Spleen (tissue), 11 donors: ENCODE results near the gene SPRED1. TPM values are rescaled to one million over a fixed set of nuclear protein-coding genes. Genes with fewer than 3 reads are reported as not detected.

Experiments used
- DNase-seq: peaks from one replicate; pipeline ENCODE4 v3.0.0-alpha.2; 2020
- H3K27ac ChIP-seq, 8 donors: fragments of 200-600 bp; sonication (generic) in 7 of 8; 1 replicate in 4 of 8; 2 replicates in 4 of 8; pipeline versions ENCODE4 v1.5.0 to v1.8.0; 2016 to 2021; ENCODE audit warnings: inconsistent platforms in 4 of 8, mild to moderate bottlenecking in 4 of 8, moderate library complexity in 1 of 8
- H3K27me3 ChIP-seq, 7 donors: fragments of 200-600 bp; sonication (generic) in 6 of 7; replicated peaks in 1 of 7; 1 replicate in 4 of 7; 2 replicates in 3 of 7; pipeline versions ENCODE4 v1.5.0 to v1.8.0; 2016 to 2021; ENCODE audit warnings: inconsistent platforms in 3 of 7, mild to moderate bottlenecking in 1 of 7
- H3K36me3 ChIP-seq, 6 donors: fragments of 200-600 bp; sonication (generic) in 5 of 6; 1 replicate in 4 of 6; 2 replicates in 2 of 6; pipeline versions ENCODE4 v1.5.0 to v1.8.0; 2016 to 2021; ENCODE audit warnings: inconsistent platforms in 2 of 6
- H3K4me1 ChIP-seq, 6 donors: fragments of 200-600 bp; sonication (generic) in 5 of 6; 1 replicate in 3 of 6; 2 replicates in 3 of 6; pipeline versions ENCODE4 v1.5.0 to v1.8.0; 2016 to 2021; ENCODE audit warnings: inconsistent platforms in 3 of 6
- H3K4me3 ChIP-seq, 8 donors: fragments of 200-600 bp; sonication (generic) in 7 of 8; 1 replicate in 4 of 8; 2 replicates in 4 of 8; pipeline versions ENCODE4 v1.5.0 to v1.8.0; 2016 to 2021; ENCODE audit warnings: inconsistent platforms in 4 of 8, mild to moderate bottlenecking in 4 of 8, moderate library complexity in 2 of 8
- H3K9me3 ChIP-seq, 8 donors: fragments of 200-600 bp; sonication (generic) in 7 of 8; 1 replicate in 4 of 8; 2 replicates in 4 of 8; pipeline versions ENCODE4 v1.5.0 to v1.8.0; 2016 to 2021; ENCODE audit warnings: inconsistent platforms in 4 of 8
- POLR2A ChIP-seq, 3 donors: fragments of 450-650 bp; IDR thresholded peaks; one replicate each; pipeline ENCODE4 v1.5.1; 2017; ENCODE audit warnings: antibody characterized with exemption in 3 of 3, mild to moderate bottlenecking in 1 of 3
- POLR2AphosphoS5 ChIP-seq, 3 donors: sonication (generic); formaldehyde crosslinking; IDR thresholded peaks; one replicate each; pipeline ENCODE4 v1.5.1; 2017; ENCODE audit warnings: antibody characterized with exemption in 3 of 3
- WGBS, 5 donors: extraction: QIAGEN DNeasy Blood & Tissue Kit in 3 of 5; methylation state at CpG; one replicate each; pipeline versions ENCODE4 v1.1.5 to v1.1.7; 2013 to 2018; 5-methylcytosine and 5-hydroxymethylcytosine counted together
- intact Hi-C: fragments of 100-400 bp; cut with DNase I; formaldehyde crosslinking; loops from one replicate; pipeline ENCODE4 v1.15.0; 2023; ENCODE audit warnings: low total_unique reads
- polyA plus RNA-seq, 3 donors: library from polyadenylated mRNA; stranded (reverse); fragments of 200-250 nt; gene quantifications; one replicate each; pipeline ENCODE4 v1.2.1, GENCODE V29; 2013
- total RNA-seq, 7 donors: library from RNA; depleted of rRNA in 3 of 7; stranded (reverse); fragments of >200 nt in 3 of 7; fragmentation: NEBNext Ultra II Directional in 4 of 7; extraction: Animal tissue kit (Norgen Biotek cat#: 25700) in 4 of 7; gene quantifications; one replicate each; pipeline versions ENCODE4 v1.1.0 to v1.2.1, GENCODE V29; 2016 to 2021
- TF ChIP-seq, protein P1 (sequence below), 11 experiments: fragments of 200-600 bp in 7 of 11; fragments of 450-650 bp in 4 of 11; sonication (generic) in 4 of 11; IDR thresholded peaks in 8 of 11; conservative IDR thresholded peaks in 3 of 11; 1 replicate in 7 of 11; 2 replicates in 4 of 11; pipeline versions ENCODE4 v1.4.0 to v1.8.0; 2016 to 2021; ENCODE audit warnings: antibody characterized with exemption in 11 of 11, inconsistent platforms in 4 of 11, mild to moderate bottlenecking in 1 of 11
- donor health status: healthy with polysubstance abuse.
- donor health status: DM: no; HTN: no; CAD: no; lungs with moderate emphysema.
- donor health status: DM: no; HTN: no; CAD: no.
- donor health status: Bipolar disorder and iron deficiency.
- donor health status: healthy.
- donor health status: DM: no; HTN: no; CAD: no.
- donor health status: DM: yes; HTN: yes; CAD: no.

The SPRED1 gene
- total and polyA plus RNA-seq, 10 donors = 3.1 to 36.9 (median 25.5) TPM

DNA sequence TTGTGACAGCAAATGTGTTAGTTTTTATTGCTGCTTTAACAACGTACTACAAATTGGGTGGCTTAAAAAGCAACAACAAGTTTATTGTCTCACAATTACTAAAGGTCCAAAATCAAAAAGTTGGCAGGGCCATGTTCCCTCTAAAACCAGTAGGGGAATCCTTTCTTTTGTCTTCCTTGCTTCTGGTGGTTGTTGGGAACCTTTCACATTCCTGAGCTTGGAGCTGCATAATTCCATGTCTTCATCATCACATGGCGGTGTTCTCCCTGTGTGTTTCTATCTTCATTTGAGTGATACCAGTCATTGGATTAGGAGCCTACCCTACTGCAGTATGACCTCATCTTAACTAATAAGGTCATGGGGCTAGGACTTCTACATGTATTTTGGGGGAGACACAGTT lies 7.4 kb downstream of the SPRED1 start:
- WGBS, 5 donors = 79 to 95% (median 90%) methylated on average over 2 of the region's 2 CpGs
- H3K27me3 ChIP-seq = no peaks in the 10 kb centered on the region
- intact Hi-C loops = no loop called here
- DNase-seq = no peak
- peaks cover 0 to 22% (median 7%) of the 10 kb centered on the region in 6 donors for H3K4me1 ChIP-seq
- no peaks in the 10 kb centered on the region for H3K9me3 ChIP-seq
- no peak overlapping the region for H3K27ac ChIP-seq
- H3K36me3 ChIP-seq = no peaks in the 10 kb centered on the region
- TF ChIP-seq POLR2A (IDR thresholded peaks at IDR 0.05) (no peak), POLR2AphosphoS5 (IDR thresholded peaks at IDR 0.05) (no peak)
- TF ChIP-seq, protein P1, sequence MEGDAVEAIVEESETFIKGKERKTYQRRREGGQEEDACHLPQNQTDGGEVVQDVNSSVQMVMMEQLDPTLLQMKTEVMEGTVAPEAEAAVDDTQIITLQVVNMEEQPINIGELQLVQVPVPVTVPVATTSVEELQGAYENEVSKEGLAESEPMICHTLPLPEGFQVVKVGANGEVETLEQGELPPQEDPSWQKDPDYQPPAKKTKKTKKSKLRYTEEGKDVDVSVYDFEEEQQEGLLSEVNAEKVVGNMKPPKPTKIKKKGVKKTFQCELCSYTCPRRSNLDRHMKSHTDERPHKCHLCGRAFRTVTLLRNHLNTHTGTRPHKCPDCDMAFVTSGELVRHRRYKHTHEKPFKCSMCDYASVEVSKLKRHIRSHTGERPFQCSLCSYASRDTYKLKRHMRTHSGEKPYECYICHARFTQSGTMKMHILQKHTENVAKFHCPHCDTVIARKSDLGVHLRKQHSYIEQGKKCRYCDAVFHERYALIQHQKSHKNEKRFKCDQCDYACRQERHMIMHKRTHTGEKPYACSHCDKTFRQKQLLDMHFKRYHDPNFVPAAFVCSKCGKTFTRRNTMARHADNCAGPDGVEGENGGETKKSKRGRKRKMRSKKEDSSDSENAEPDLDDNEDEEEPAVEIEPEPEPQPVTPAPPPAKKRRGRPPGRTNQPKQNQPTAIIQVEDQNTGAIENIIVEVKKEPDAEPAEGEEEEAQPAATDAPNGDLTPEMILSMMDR (IDR thresholded peaks at IDR 0.05 in 8 of 11, conservative IDR thresholded peaks at IDR 0.05 in 3 of 11) = no peak
- no peak overlapping the region for H3K4me3 ChIP-seq

DNA sequence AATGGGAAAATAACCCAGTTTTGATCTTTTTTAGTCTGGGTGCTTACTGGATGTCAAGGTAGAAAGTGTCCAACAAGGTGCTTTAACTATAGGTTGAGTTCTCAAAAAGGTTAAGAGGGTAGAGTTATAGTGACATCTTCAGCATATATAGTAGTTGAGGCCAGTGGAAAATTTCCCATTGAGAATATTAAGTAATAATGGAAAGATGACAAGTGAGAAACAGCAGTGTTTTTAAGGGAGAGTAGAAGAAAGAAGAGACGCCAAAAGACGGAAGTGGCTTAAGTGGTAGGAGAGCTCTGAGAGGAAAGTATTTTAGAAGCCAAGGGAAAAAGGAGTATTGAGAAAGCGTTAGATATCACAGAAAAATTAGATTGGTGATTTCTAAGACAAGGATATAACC lies 10.6 kb downstream of the SPRED1 start:
- no peak for DNase-seq
- no peak overlapping the region for H3K4me3 ChIP-seq
- WGBS, 5 donors = 84 to 95% (median 88%) methylated on average over 3 of the region's 3 CpGs
- no peak overlapping the region for H3K27ac ChIP-seq
- intact Hi-C loops = no loop called here
- peaks cover 0 to 4% (median 2%) of the 10 kb centered on the region in 6 donors for H3K4me1 ChIP-seq
- H3K27me3 ChIP-seq = no peaks in the 10 kb centered on the region
- H3K36me3 ChIP-seq = no peaks in the 10 kb centered on the region
- no peaks in the 10 kb centered on the region for H3K9me3 ChIP-seq
- TF ChIP-seq POLR2AphosphoS5 (IDR thresholded peaks at IDR 0.05) (no peak), POLR2A (IDR thresholded peaks at IDR 0.05) (no peak)
- TF ChIP-seq, protein P1 (IDR thresholded peaks at IDR 0.05 in 8 of 11, conservative IDR thresholded peaks at IDR 0.05 in 3 of 11) = no peak

DNA sequence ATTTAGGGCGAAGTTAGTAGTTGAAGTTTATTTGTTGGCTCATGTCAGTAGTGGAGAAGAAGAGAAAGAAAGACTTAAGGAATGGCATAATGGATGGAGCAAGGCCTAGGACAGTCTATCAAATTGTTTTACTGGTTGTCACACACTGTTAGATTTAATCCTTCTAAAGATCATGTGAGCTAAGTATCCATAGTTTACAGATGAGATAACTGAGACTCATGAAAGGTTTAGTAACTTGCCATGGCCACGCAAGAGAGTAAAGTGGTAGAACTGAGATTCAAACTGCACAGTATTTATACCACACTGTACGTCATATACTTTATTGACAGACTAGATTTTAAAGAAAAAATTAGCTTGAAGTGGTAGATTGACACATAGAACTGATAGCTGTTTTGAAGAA lies 11.4 kb downstream of the SPRED1 start:
- 88 to 99% (median 92%) methylated on average over 3 of the region's 3 CpGs for WGBS, 5 donors
- no peaks in the 10 kb centered on the region for H3K27me3 ChIP-seq
- peaks cover 0 to 4% (median 2%) of the 10 kb centered on the region in 6 donors for H3K4me1 ChIP-seq
- no peak overlapping the region for H3K27ac ChIP-seq
- peaks cover 0 to 2% (median 0%) of the 10 kb centered on the region in 6 donors for H3K36me3 ChIP-seq
- DNase-seq = no peak
- TF ChIP-seq, protein P1 (IDR thresholded peaks at IDR 0.05 in 8 of 11, conservative IDR thresholded peaks at IDR 0.05 in 3 of 11) = no peak
- no peak for TF ChIP-seq POLR2A (IDR thresholded peaks at IDR 0.05)
- TF ChIP-seq POLR2AphosphoS5 (IDR thresholded peaks at IDR 0.05) = no peak
- H3K9me3 ChIP-seq = no peaks in the 10 kb centered on the region
- no peak overlapping the region for H3K4me3 ChIP-seq
- intact Hi-C loops = no loop called here

DNA sequence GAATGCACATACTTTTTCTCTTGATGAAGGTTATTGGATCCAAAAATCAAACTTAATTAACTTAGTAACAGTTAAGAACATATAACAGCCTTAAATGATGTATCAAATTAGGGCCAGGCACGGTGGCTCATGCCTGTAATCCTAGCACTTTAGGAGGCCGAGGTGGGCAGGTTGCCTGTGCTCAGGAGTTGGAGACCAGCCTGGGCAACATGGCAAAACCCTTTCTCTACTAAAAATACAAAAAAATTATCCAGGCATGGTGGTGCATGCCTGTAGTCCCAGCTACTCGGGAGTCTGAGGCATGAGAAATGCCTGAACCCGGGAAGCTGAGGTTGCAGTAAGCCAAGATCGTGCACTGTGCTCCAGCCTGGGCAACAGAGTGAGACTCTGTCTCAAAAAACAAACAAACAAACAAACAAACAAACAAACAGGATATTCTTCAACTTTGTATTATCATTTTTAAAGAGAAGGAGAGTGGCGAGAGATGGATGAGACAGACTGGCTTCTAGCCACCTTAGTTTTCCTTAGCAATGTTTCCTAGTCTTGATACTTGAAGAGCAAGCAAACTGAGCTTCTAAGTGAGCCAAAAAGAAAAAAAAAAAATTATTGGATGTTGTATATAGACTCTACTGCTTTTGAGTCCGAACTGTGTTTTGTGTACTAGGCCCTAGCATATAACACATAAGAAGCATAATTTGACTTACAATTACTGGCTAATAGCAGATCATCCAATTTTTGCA lies 13.8 kb downstream of the SPRED1 start:
- H3K4me3 ChIP-seq = no peak overlapping the region
- intact Hi-C loops = no loop called here
- peaks cover 0 to 4% (median 0%) of the 10 kb centered on the region in 6 donors for H3K36me3 ChIP-seq
- no peak overlapping the region for H3K27ac ChIP-seq
- peaks cover 0 to 4% (median 2%) of the 10 kb centered on the region in 6 donors for H3K4me1 ChIP-seq
- TF ChIP-seq POLR2AphosphoS5 (IDR thresholded peaks at IDR 0.05) = no peak
- no peak for TF ChIP-seq POLR2A (IDR thresholded peaks at IDR 0.05)
- TF ChIP-seq, protein P1 (IDR thresholded peaks at IDR 0.05 in 8 of 11, conservative IDR thresholded peaks at IDR 0.05 in 3 of 11) = no peak
- WGBS, 5 donors = 75 to 86% (median 82%) methylated on average over 7 of the region's 7 CpGs
- no peaks in the 10 kb centered on the region for H3K9me3 ChIP-seq
- H3K27me3 ChIP-seq = no peaks in the 10 kb centered on the region
- peak; percentile 31 for DNase-seq
